Sigmoid colon (tissue), 3 donors: Measurements from ENCODE around the gene EMID1.

Experiments used
- CTCF ChIP-seq, 4 experiments: fragments of 450-650 bp in 3 of 4; fragments of 200-600 bp in 1 of 4; IDR thresholded peaks; one replicate each; pipeline ENCODE4 v1.5.1; 2016 to 2019; ENCODE audit warnings: antibody characterized with exemption in 4 of 4, mild to moderate bottlenecking in 3 of 4, moderate library complexity in 2 of 4
- POLR2A ChIP-seq, 2 donors: fragments of 450-650 bp; IDR thresholded peaks; one replicate each; pipeline ENCODE4 v1.6.1; 2016; ENCODE audit warnings: antibody characterized with exemption in 2 of 2, mild to moderate bottlenecking in 2 of 2, moderate library complexity in 2 of 2

GRCh38 chr22:29183971-29184848, 21.5 kb upstream of the EMID1 start:
- TF ChIP-seq POLR2A (IDR thresholded peaks at IDR 0.05) (no peak), CTCF (IDR thresholded peaks at IDR 0.05) (no peak)
